IMR-90 (cell line): ENCODE data around the gene COX6B1. TPM values are rescaled to one million over a fixed set of nuclear protein-coding genes. Genes with fewer than 3 reads are reported as not detected.
A peak's percentile ranks its signal among the peaks of the same experiment; 100 is the strongest.

Experiments
- ATAC-seq: fragments of 200-7000 bp; cut with Tn5 transposase; 2 replicates; pipeline ENCODE4 v1.9.1; 2020; ENCODE audit warnings: low read depth, mild to moderate bottlenecking, moderate library complexity
- BruUV-seq: library from RNA; stranded (reverse); fragments of 400-500 nt; replicated peaks from 2 replicates; lab custom pipeline; 2021; lab: Mats Ljungman, UMichigan
- CTCF ChIA-PET: fragments of 300-600 bp; formaldehyde crosslinking; extraction: SDS; loops from one replicate; lab custom pipeline; 2021; ENCODE audit warnings: antibody characterized with exemption; lab: Yijun Ruan, JAX
- POLR2A ChIA-PET: fragments of 300-600 bp; sonication (Branson Sonifier 250); formaldehyde crosslinking; loops from one replicate; lab custom pipeline; 2022; ENCODE audit warnings: antibody characterized with exemption; ENCODE audit not compliant: unreplicated experiment; lab: Charles Lee
- DNase-seq: peaks from one replicate; pipeline ENCODE4 v3.0.0; 2013
- H2AFZ ChIP-seq: replicated peaks from 2 replicates; pipeline ENCODE3; 2013; ENCODE audit warnings: low read length, mild to moderate bottlenecking; ENCODE audit not compliant: poor library complexity
- H2AK5ac ChIP-seq: 2 replicates; pipeline ENCODE4 v1.6.1; 2013; ENCODE audit warnings: low read depth, low read length, inconsistent platforms
- H2AK9ac ChIP-seq: replicated peaks from 2 replicates; pipeline ENCODE3; 2013; ENCODE audit warnings: mild to moderate bottlenecking, low read depth, low read length, moderate library complexity; ENCODE audit not compliant: poor library complexity
- H2BK120ac ChIP-seq: 2 replicates; pipeline ENCODE4 v1.6.1; 2013; ENCODE audit warnings: low read depth, low read length, inconsistent platforms
- H2BK15ac ChIP-seq: 3 replicates; pipeline ENCODE4 v1.6.1; 2013; ENCODE audit warnings: low read depth, low read length, inconsistent platforms
- H2BK20ac ChIP-seq: 2 replicates; pipeline ENCODE4 v1.6.1; 2013; ENCODE audit warnings: low read depth, mild to moderate bottlenecking, inconsistent platforms, low read length, moderate library complexity
- H2BK5ac ChIP-seq: 2 replicates; pipeline ENCODE4 v1.6.1; 2013; ENCODE audit warnings: mild to moderate bottlenecking, low read depth, low read length, inconsistent platforms; ENCODE audit not compliant: poor library complexity, severe bottlenecking
- H3K14ac ChIP-seq: replicated peaks from 2 replicates; pipeline ENCODE4 v1.6.1; 2013; ENCODE audit warnings: low read depth, low read length, inconsistent platforms
- H3K18ac ChIP-seq: 2 replicates; pipeline ENCODE4 v1.6.1; 2013; ENCODE audit warnings: low read depth, low read length, control low read depth
- H3K23ac ChIP-seq: 2 replicates; pipeline ENCODE4 v1.6.1; 2013; ENCODE audit warnings: low read depth, low read length, inconsistent platforms
- H3K27ac ChIP-seq: 2 replicates; pipeline ENCODE4 v1.5.1; 2013; ENCODE audit warnings: mild to moderate bottlenecking, control low read depth, low read length; ENCODE audit not compliant: insufficient read depth
- H3K27me3 ChIP-seq: 2 replicates; pipeline ENCODE4 v1.6.1; 2013; ENCODE audit warnings: low read length; ENCODE audit not compliant: control insufficient read depth, insufficient read depth
- H3K36me3 ChIP-seq: 2 replicates; pipeline ENCODE4 v1.6.1; 2013; ENCODE audit warnings: low read length, mixed read lengths; ENCODE audit not compliant: control insufficient read depth, insufficient read depth
- H3K4ac ChIP-seq: 2 replicates; pipeline ENCODE4 v1.6.1; 2013; ENCODE audit warnings: low read depth, low read length, inconsistent platforms
- H3K4me1 ChIP-seq: 2 replicates; pipeline ENCODE4 v1.6.1; 2013; ENCODE audit warnings: low read length, mixed read lengths; ENCODE audit not compliant: control insufficient read depth, insufficient read depth
- H3K4me2 ChIP-seq: 2 replicates; pipeline ENCODE4 v1.6.1; 2013; ENCODE audit warnings: low read depth, mild to moderate bottlenecking, control low read depth, low read length, moderate library complexity
- H3K4me3 ChIP-seq: 2 replicates; pipeline ENCODE4 v1.5.1; 2013; ENCODE audit warnings: low read depth, mild to moderate bottlenecking, control low read depth, low read length, moderate library complexity; ENCODE audit not compliant: insufficient read depth
- H3K56ac ChIP-seq: 2 replicates; pipeline ENCODE4 v1.6.1; 2013; ENCODE audit warnings: low read length, inconsistent platforms; ENCODE audit not compliant: insufficient read depth; ENCODE audit errors: extremely low read depth
- H3K79me1 ChIP-seq, 2 experiments: 2 replicates each; pipeline ENCODE4 v1.6.1; 2013; ENCODE audit warnings: low read length in 2 of 2, inconsistent platforms in 1 of 2, low read depth in 1 of 2
- H3K9ac ChIP-seq: 2 replicates; pipeline ENCODE4 v1.6.1; 2013; ENCODE audit warnings: low read depth, low read length, control low read depth
- H3K9me1 ChIP-seq: 2 replicates; pipeline ENCODE4 v1.6.1; 2013; ENCODE audit warnings: low read length, inconsistent platforms; ENCODE audit not compliant: insufficient read depth
- H3K9me3 ChIP-seq: 2 replicates; pipeline ENCODE4 v1.6.1; 2013; ENCODE audit warnings: low read length; ENCODE audit not compliant: control insufficient read depth, insufficient read depth
- H4K20me1 ChIP-seq: 2 replicates; pipeline ENCODE4 v1.6.1; 2013; ENCODE audit warnings: low read length, inconsistent platforms; ENCODE audit not compliant: insufficient read depth
- H4K5ac ChIP-seq: 2 replicates; pipeline ENCODE4 v1.6.1; 2013; ENCODE audit warnings: mild to moderate bottlenecking, low read depth, low read length, control low read depth
- H4K8ac ChIP-seq, 2 experiments: 2 replicates each; pipeline ENCODE4 v1.6.1; 2013; ENCODE audit warnings: low read depth in 2 of 2, low read length in 2 of 2, control low read depth in 1 of 2, inconsistent platforms in 1 of 2
- H4K91ac ChIP-seq: 2 replicates; pipeline ENCODE4 v1.6.1; 2013; ENCODE audit warnings: low read depth, low read length, inconsistent platforms; ENCODE audit not compliant: insufficient read depth
- BHLHE40 ChIP-seq: fragments of 150-350 bp; IDR thresholded peaks from 2 replicates; pipeline ENCODE4 v1.6.1; 2016; ENCODE audit warnings: mild to moderate bottlenecking, low read depth, low read length
- CEBPB ChIP-seq: IDR thresholded peaks from 2 replicates; pipeline ENCODE4 v1.6.1; 2012; ENCODE audit warnings: low read depth, low read length, improper control_type of control experiment
- CHD1 ChIP-seq: IDR thresholded peaks from 2 replicates; pipeline ENCODE4 v1.6.1; 2012; ENCODE audit warnings: low read depth, low read length, improper control_type of control experiment
- FOS ChIP-seq: fragments of 150-350 bp; IDR thresholded peaks from 2 replicates; pipeline ENCODE4 v1.6.1; 2016; ENCODE audit warnings: low read depth, low read length
- MAFK ChIP-seq: IDR thresholded peaks from 2 replicates; pipeline ENCODE4 v1.6.1; 2012; ENCODE audit warnings: low read depth, low read length, improper control_type of control experiment
- MAZ ChIP-seq: IDR thresholded peaks from 2 replicates; pipeline ENCODE4 v1.6.1; 2012; ENCODE audit warnings: low read depth, mild to moderate bottlenecking, low read length, improper control_type of control experiment, moderate library complexity, borderline replicate concordance
- POLR2A ChIP-seq: IDR thresholded peaks from 2 replicates; pipeline ENCODE4 v1.6.1; 2012; ENCODE audit warnings: mild to moderate bottlenecking, low read depth, low read length
- RAD21 ChIP-seq: IDR thresholded peaks from 2 replicates; pipeline ENCODE4 v1.6.1; 2012; ENCODE audit warnings: low read length, improper control_type of control experiment
- RFX5 ChIP-seq: IDR thresholded peaks from 2 replicates; pipeline ENCODE4 v1.8.0; 2012; ENCODE audit warnings: low read depth, mild to moderate bottlenecking, low read length, moderate library complexity
- SMC3 ChIP-seq: fragments of 150-350 bp; IDR thresholded peaks from 2 replicates; pipeline ENCODE4 v1.6.1; 2016; ENCODE audit warnings: low read depth, mild to moderate bottlenecking, antibody characterized with exemption, low read length, moderate library complexity
- WGBS, 2 experiments: methylation state at CpG; one replicate each; pipeline versions ENCODE4 v1.1.5 to v1.1.7; 2013; ENCODE audit warnings: missing lambda C conversion rate in 2 of 2; ENCODE audit not compliant: insufficient read length in 1 of 2; ENCODE audit errors: extremely low coverage in 2 of 2; 5-methylcytosine and 5-hydroxymethylcytosine counted together
- dilution Hi-C: fragments of 300-500 bp; cut with HindIII; formaldehyde crosslinking; loops from one replicate; pipeline ENCODE4 v1.14.3; 2018; ENCODE audit warnings: low sequenced_read_pairs; ENCODE audit not compliant: unreplicated experiment
- in situ Hi-C: fragments of 300-500 bp; cut with MboI; formaldehyde crosslinking; loops from 3 replicates; pipeline ENCODE4 v1.14.3; 2019; ENCODE audit warnings: low sequenced_read_pairs, inconsistent platforms, mixed read lengths
- intact Hi-C: fragments of 100-400 bp; cut with micrococcal nuclease; formaldehyde crosslinking; loops from 2 replicates; pipeline ENCODE4 v1.10.0; 2022
- polyA plus RNA-seq, 3 experiments: library from polyadenylated mRNA; depleted of rRNA; stranded (reverse); fragments of >200 nt; gene quantifications; 2 replicates each; pipeline ENCODE4 v1.2.3, GENCODE V29; 2012; ENCODE audit warnings: low replicate concordance in 1 of 3
- total RNA-seq: library from RNA; depleted of rRNA; stranded (reverse); fragments of >200 nt; gene quantifications from 2 replicates; pipeline ENCODE4 v1.2.3, GENCODE V29; 2012
- TF ChIP-seq, protein P1 (sequence below): fragments of 150-350 bp; IDR thresholded peaks from 2 replicates; pipeline ENCODE4 v1.6.1; 2016; ENCODE audit warnings: low read depth, mild to moderate bottlenecking, low read length, moderate library complexity, borderline replicate concordance

Gene COX6B1
- total and polyA plus RNA-seq, 2 of the 4 experiments (the other 2 are of a cell fraction) = 914 to 983 TPM

DNA sequence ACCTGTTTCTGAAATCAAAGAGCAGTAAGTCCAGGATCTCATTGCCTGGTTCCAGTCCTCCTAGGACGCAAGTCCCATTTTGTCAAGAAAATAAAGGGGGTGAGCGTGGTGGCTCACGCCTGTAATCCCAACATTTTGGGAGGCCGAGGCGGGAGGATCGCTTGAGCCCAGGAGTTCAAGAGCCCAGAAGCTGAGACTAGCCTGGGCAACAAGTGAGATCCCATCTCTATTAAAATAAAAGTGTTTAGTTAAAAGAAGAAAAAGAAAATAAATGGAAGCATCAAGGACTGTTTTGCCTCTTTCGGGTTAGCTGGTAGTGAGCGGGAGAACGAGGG lies 35.9 kb upstream of the COX6B1 start:
- DNase-seq (no peak), ATAC-seq (peak; percentile 21)
- H4K91ac ChIP-seq = no peak overlapping the region
- H3K9me1 ChIP-seq = peaks cover 7% of the 10 kb centered on the region; the same call in 1 of the 2 replicates
- peak overlapping the region; percentile 61 for H3K9ac ChIP-seq
- no peaks in the 10 kb centered on the region for H3K27me3 ChIP-seq
- no peak overlapping the region for H3K56ac ChIP-seq
- H4K8ac ChIP-seq = peak overlapping the region; percentile 48 to 72; a peak in 3 of 4 replicates
- peaks cover 3% of the 10 kb centered on the region; the same call in 1 of the 2 replicates for H3K36me3 ChIP-seq
- ChIA-PET POLR2A (no interaction called here), CTCF (no interaction called here)
- peak overlapping the region; percentile 78 for H3K4me3 ChIP-seq
- peak overlapping the region; percentile 82; the same call in 1 of the 2 replicates for H3K23ac ChIP-seq
- no peak overlapping the region for H2BK120ac ChIP-seq
- dilution Hi-C loops = no loop called here
- no CpG with 5 or more reads among the region's 9 CpGs for WGBS, 2 experiments
- no peaks in the 10 kb centered on the region for H3K4me1 ChIP-seq
- no peak overlapping the region for H2BK5ac ChIP-seq
- no peak overlapping the region for H2BK20ac ChIP-seq
- no peaks in the 10 kb centered on the region for H4K20me1 ChIP-seq
- no peak overlapping the region for H2AK5ac ChIP-seq
- no peak overlapping the region for H3K27ac ChIP-seq
- no peak overlapping the region for H2AK9ac ChIP-seq
- H2AFZ ChIP-seq = peak overlapping the region; percentile 100
- peaks cover 6% of the 10 kb centered on the region for H3K9me3 ChIP-seq
- intact Hi-C loops = no loop called here
- H3K79me1 ChIP-seq = peaks cover 0 to 11% of the 10 kb centered on the region in 2 experiments; a peak in 1 of 4 replicates
- in situ Hi-C loops = no loop called here
- TF ChIP-seq POLR2A (no peak), MAFK (no peak), MAZ (no peak), RFX5 (no peak), RAD21 (no peak), SMC3 (no peak), FOS (no peak), BHLHE40 (no peak), CEBPB (no peak), CHD1 (no peak)
- TF ChIP-seq, protein P1, sequence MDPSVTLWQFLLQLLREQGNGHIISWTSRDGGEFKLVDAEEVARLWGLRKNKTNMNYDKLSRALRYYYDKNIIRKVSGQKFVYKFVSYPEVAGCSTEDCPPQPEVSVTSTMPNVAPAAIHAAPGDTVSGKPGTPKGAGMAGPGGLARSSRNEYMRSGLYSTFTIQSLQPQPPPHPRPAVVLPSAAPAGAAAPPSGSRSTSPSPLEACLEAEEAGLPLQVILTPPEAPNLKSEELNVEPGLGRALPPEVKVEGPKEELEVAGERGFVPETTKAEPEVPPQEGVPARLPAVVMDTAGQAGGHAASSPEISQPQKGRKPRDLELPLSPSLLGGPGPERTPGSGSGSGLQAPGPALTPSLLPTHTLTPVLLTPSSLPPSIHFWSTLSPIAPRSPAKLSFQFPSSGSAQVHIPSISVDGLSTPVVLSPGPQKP = no peak
- no peak overlapping the region for H3K18ac ChIP-seq
- peak overlapping the region; percentile 59; the same call in 1 of the 2 replicates for H3K4ac ChIP-seq
- BruUV-seq = no TSS peak
- peak overlapping the region; percentile 70; the same call in 1 of the 2 replicates for H4K5ac ChIP-seq
- no peak overlapping the region for H2BK15ac ChIP-seq
- peak overlapping the region; percentile 95 for H3K4me2 ChIP-seq
- H3K14ac ChIP-seq = no peak overlapping the region
